GM12878 (cell line): ENCODE data around the gene RARRES1. TPM values are rescaled to one million over a fixed set of nuclear protein-coding genes. Genes with fewer than 3 reads are reported as not detected.

Source experiments
- ATAC-seq: fragments of 200-7000 bp; cut with Tn5 transposase; 3 replicates; pipeline ENCODE4 v1.9.1; 2020; ENCODE audit warnings: mild to moderate bottlenecking, moderate library complexity
- BruUV-seq: library from RNA; stranded (reverse); fragments of 400-500 nt; replicated peaks from 2 replicates; lab custom pipeline; 2021; lab: Mats Ljungman, UMichigan
- CTCF ChIA-PET: fragments of 300-600 bp; sonication (Branson Sonifier 250); formaldehyde crosslinking; extraction: SDS; loops from one replicate; lab custom pipeline; 2021; ENCODE audit warnings: inconsistent platforms; lab: Yijun Ruan, JAX
- POLR2A ChIA-PET: fragments of 350-600 bp; formaldehyde crosslinking; extraction: SDS; loops from one replicate; lab custom pipeline; 2021; ENCODE audit warnings: inconsistent platforms; lab: Charles Lee
- RAD21 ChIA-PET: fragments of 300-600 bp; sonication (Branson Sonifier 250); formaldehyde crosslinking; loops from one replicate; lab custom pipeline; 2023; ENCODE audit warnings: antibody characterized with exemption; ENCODE audit not compliant: unreplicated experiment; lab: Charles Lee
- SMC1A ChIA-PET: fragments of 300-600 bp; sonication (Branson Sonifier 250); formaldehyde crosslinking; loops from one replicate; lab custom pipeline; 2023; ENCODE audit not compliant: unreplicated experiment, uncharacterized antibody; lab: Charles Lee
- DNase-seq: peaks from one replicate; pipeline ENCODE4 v3.0.0-alpha.2; 2011; ENCODE audit warnings: low read depth, low spot score
- FAIRE-seq: peaks from 3 replicates; lab custom pipeline; 2011; peaks lifted over from hg19 to GRCh38; lab: Jason Lieb, UNC
- H2AFZ ChIP-seq: 2 replicates; pipeline ENCODE4 v1.6.0; 2011; ENCODE audit warnings: low read depth, low read length, control low read depth; ENCODE audit not compliant: control insufficient read depth
- H3K27ac ChIP-seq: 2 replicates; pipeline ENCODE4 v1.5.1; 2011; ENCODE audit warnings: control low read depth; ENCODE audit not compliant: control insufficient read depth, insufficient read depth
- H3K27me3 ChIP-seq, 2 experiments: replicated peaks in 1 of 2; 2 replicates each; pipeline versions ENCODE4 v1.6.0 to v1.6.1; 2011; ENCODE audit warnings: low read length in 1 of 2; ENCODE audit not compliant: control insufficient read depth in 2 of 2, insufficient read depth in 2 of 2
- H3K36me3 ChIP-seq, 2 experiments: 2 replicates each; pipeline ENCODE4 v1.5.1; 2011; ENCODE audit warnings: low read length in 1 of 2; ENCODE audit not compliant: control insufficient read depth in 2 of 2, insufficient read depth in 2 of 2
- H3K4me1 ChIP-seq: 2 replicates; pipeline ENCODE4 v1.6.1; 2011; ENCODE audit warnings: mild to moderate bottlenecking, low read length, moderate library complexity, mixed read lengths; ENCODE audit not compliant: control insufficient read depth, insufficient read depth
- H3K4me2 ChIP-seq: 2 replicates; pipeline ENCODE4 v1.6.0; 2011; ENCODE audit warnings: control low read depth; ENCODE audit not compliant: control insufficient read depth, insufficient read depth
- H3K4me3 ChIP-seq: fragments of 200-600 bp; sonication (generic); 2 replicates; pipeline ENCODE4 v1.5.1; 2016
- H3K79me2 ChIP-seq: 2 replicates; pipeline ENCODE4 v1.6.0; 2011; ENCODE audit warnings: low read length; ENCODE audit not compliant: control insufficient read depth, insufficient read depth
- H3K9ac ChIP-seq: 2 replicates; pipeline ENCODE4 v1.8.0; 2011; ENCODE audit warnings: low read length, control low read depth, mixed read lengths; ENCODE audit not compliant: control insufficient read depth, insufficient read depth
- H3K9me3 ChIP-seq: replicated peaks from 3 replicates; pipeline ENCODE4 v1.5.1; 2011; ENCODE audit warnings: mild to moderate bottlenecking, low read length; ENCODE audit not compliant: control insufficient read depth, insufficient read depth
- H4K20me1 ChIP-seq: 2 replicates; pipeline ENCODE4 v1.6.0; 2011; ENCODE audit not compliant: control insufficient read depth, insufficient read depth
- ATF7 ChIP-seq: fragments of 450-650 bp; IDR thresholded peaks from 2 replicates; pipeline ENCODE4 v1.6.1; 2016; ENCODE audit warnings: low read depth, mild to moderate bottlenecking
- BCL11A ChIP-seq: IDR thresholded peaks from 2 replicates; pipeline ENCODE4 v1.6.1; 2011; ENCODE audit warnings: low read depth, low read length
- BHLHE40 ChIP-seq, 2 experiments: fragments of 450-650 bp in 1 of 2; IDR thresholded peaks; 2 replicates each; pipeline ENCODE4 v1.6.1; 2011 to 2017; ENCODE audit warnings: low read depth in 2 of 2, borderline replicate concordance in 1 of 2, improper control_type of control experiment in 1 of 2, low read length in 1 of 2, mild to moderate bottlenecking in 1 of 2
- CBX5 ChIP-seq: sonication (generic); IDR thresholded peaks from 2 replicates; pipeline ENCODE4 v1.6.1; 2016; ENCODE audit warnings: low read depth, moderate library complexity, mild to moderate bottlenecking, inconsistent platforms
- CREB1 ChIP-seq: IDR thresholded peaks from 2 replicates; pipeline ENCODE4 v1.6.1; 2012; ENCODE audit warnings: low read depth, mild to moderate bottlenecking, inconsistent platforms
- CREM ChIP-seq: IDR thresholded peaks from 2 replicates; pipeline ENCODE4 v1.6.1; 2014; ENCODE audit warnings: antibody characterized with exemption, low read depth
- DPF2 ChIP-seq: fragments of 450-650 bp; IDR thresholded peaks from 2 replicates; pipeline ENCODE4 v1.6.1; 2017; ENCODE audit warnings: mild to moderate bottlenecking
- E4F1 ChIP-seq: fragments of 450-650 bp; IDR thresholded peaks from 2 replicates; pipeline ENCODE4 v1.6.1; 2018; ENCODE audit warnings: borderline replicate concordance, mild to moderate bottlenecking; ENCODE audit not compliant: partially characterized antibody
- HDAC2 ChIP-seq: fragments of 200-600 bp; sonication (generic); IDR thresholded peaks from 2 replicates; pipeline ENCODE4 v1.6.1; 2017
- HDGF ChIP-seq: fragments of 450-650 bp; IDR thresholded peaks from 2 replicates; pipeline ENCODE4 v1.6.1; 2016; ENCODE audit warnings: antibody characterized with exemption
- IKZF2 ChIP-seq, 2 experiments: fragments of 450-650 bp; IDR thresholded peaks; 2 replicates each; pipeline ENCODE4 v1.6.1; 2017; ENCODE audit warnings: mild to moderate bottlenecking in 2 of 2, moderate library complexity in 2 of 2
- MLLT1 ChIP-seq: fragments of 450-650 bp; IDR thresholded peaks from 2 replicates; pipeline ENCODE4 v1.6.1; 2016; ENCODE audit warnings: mild to moderate bottlenecking
- RAD21 ChIP-seq: IDR thresholded peaks from 2 replicates; pipeline ENCODE4 v1.6.1; 2011; ENCODE audit warnings: mild to moderate bottlenecking, low read depth, low read length, moderate library complexity; ENCODE audit not compliant: insufficient read depth
- RELA ChIP-seq: fragments of 450-650 bp; IDR thresholded peaks from 2 replicates; pipeline ENCODE4 v1.8.0; 2014; ENCODE audit warnings: borderline replicate concordance; ENCODE audit not compliant: partially characterized antibody
- SMARCA5 ChIP-seq: fragments of 450-650 bp; IDR thresholded peaks from 2 replicates; pipeline ENCODE4 v1.6.1; 2017; ENCODE audit warnings: mild to moderate bottlenecking
- SREBF1 ChIP-seq: IDR thresholded peaks from 2 replicates; pipeline ENCODE4 v1.6.1; 2012; ENCODE audit warnings: mild to moderate bottlenecking, low read length
- USF2 ChIP-seq: IDR thresholded peaks from 2 replicates; pipeline ENCODE4 v1.6.1; 2011; ENCODE audit warnings: low read depth, low read length, improper control_type of control experiment, borderline replicate concordance
- ZBED1 ChIP-seq: IDR thresholded peaks from 2 replicates; pipeline ENCODE4 v1.6.1; 2016; ENCODE audit warnings: borderline replicate concordance
- WGBS: methylation state at CpG from one replicate; pipeline ENCODE4 v1.1.6; 2016; ENCODE audit warnings: low lambda C conversion rate; ENCODE audit not compliant: insufficient replicate concordance, insufficient coverage; ENCODE audit errors: missing lambda C conversion rate; 5-methylcytosine and 5-hydroxymethylcytosine counted together
- in situ Hi-C: fragments of 300-500 bp; cut with MboI; formaldehyde crosslinking; loops from 9 replicates; pipeline ENCODE4 v1.14.3; 2018; ENCODE audit warnings: mixed read lengths
- intact Hi-C: fragments of 100-400 bp; cut with micrococcal nuclease; formaldehyde crosslinking; loops from one replicate; pipeline ENCODE4 v1.14.2; 2022; ENCODE audit not compliant: unreplicated experiment
- polyA plus RNA-seq, 11 experiments: library from polyadenylated mRNA; depleted of rRNA in 4 of 11; unstranded in 6 of 11; stranded (reverse) in 5 of 11; fragments of >200 nt; fragmentation: Nextera tagmentation in 4 of 11; fragmentation: Illumina TruSeq in 1 of 11; extraction: Ambion mirVana in 4 of 11; extraction: Trizol in 1 of 11; gene quantifications; 1 replicate in 1 of 11; 2 replicates in 10 of 11; pipeline versions ENCODE4 v1.2.1 to v1.2.3, GENCODE V29; 2011 to 2016; ENCODE audit warnings: inconsistent platforms in 2 of 11, missing spikeins in 2 of 11, low read depth in 1 of 11
- total RNA-seq, 4 experiments: library from RNA; depleted of rRNA in 3 of 4; stranded (reverse); fragments of >200 nt in 3 of 4; fragmentation: Illumina TruSeq in 1 of 4; extraction: Trizol in 1 of 4; gene quantifications; 2 replicates each; pipeline versions ENCODE4 v1.2.1 to v1.2.3, GENCODE V29; 2013 to 2021

RARRES1 gene
- total and polyA plus RNA-seq, 10 of the 15 experiments (the other 5 are each of a cell fraction or from before 2014, with no cell fraction given) = 0.02 to 0.83 (median 0.63) TPM; not detected in 7

GRCh38 chr3:158776531-158776930, 44.3 kb upstream of the RARRES1 start:
- BruUV-seq = no TSS peak
- Histone ChIP-seq H3K4me3 (no peak overlapping the region), H3K27ac (no peak overlapping the region), H3K4me2 (no peak overlapping the region), H3K9me3 (no peaks in the 10 kb centered on the region), H3K4me1 (no peaks in the 10 kb centered on the region), H3K36me3 (no peaks in the 10 kb centered on the region), H3K27me3 (no peaks in the 10 kb centered on the region), H4K20me1 (no peaks in the 10 kb centered on the region), H2AFZ (no peak overlapping the region; the same call in 1 of the 2 replicates), H3K79me2 (no peaks in the 10 kb centered on the region), H3K9ac (no peak overlapping the region)
- ATAC-seq (no peak), FAIRE-seq (no peak), DNase-seq (no peak)
- POLR2A ChIA-PET = no interaction called here
- RAD21 ChIA-PET = interaction anchor here (1.0 kb wide), 1 partner anchor 49 kb away, joined by 3 read pairs; no protein-coding TSS in a partner anchor
- TF ChIP-seq BHLHE40 (IDR thresholded peaks at IDR 0.05; ENCODE audit: borderline replicate concordance in 1 of 2, low read depth in 2 of 2, low read length in 1 of 2) = no peak
- no peak for TF ChIP-seq SMARCA5
- TF ChIP-seq RAD21 = no peak
- no peak for TF ChIP-seq USF2
- no peak for TF ChIP-seq HDGF
- no peak for TF ChIP-seq CBX5
- TF ChIP-seq MLLT1 = no peak
- no peak for TF ChIP-seq DPF2
- no peak for TF ChIP-seq SREBF1
- no peak for TF ChIP-seq BCL11A
- no peak for TF ChIP-seq IKZF2 (IDR thresholded peaks at IDR 0.05)
- no peak for TF ChIP-seq ATF7
- TF ChIP-seq E4F1 = no peak
- TF ChIP-seq ZBED1 = no peak
- no peak for TF ChIP-seq CREB1
- TF ChIP-seq CREM = no peak
- TF ChIP-seq HDAC2 = no peak
- TF ChIP-seq RELA = no peak
- CTCF ChIA-PET = interaction anchor here (1.0 to 1.9 kb wide), 3 partner anchors 10 to 49 kb away, joined by 4 to 6 read pairs (median 6); no protein-coding TSS in a partner anchor
- in situ Hi-C loops = loop anchor here (25.0 kb wide), 1 partner anchor 1164 kb away; no protein-coding TSS in a partner anchor
- intact Hi-C loops = no loop called here
- WGBS = 76% methylated on average over 5 of the region's 7 CpGs
- SMC1A ChIA-PET = interaction anchor here (0.7 to 1.0 kb wide), 2 partner anchors 17 to 475 kb away, joined by 3 read pairs; no protein-coding TSS in a partner anchor
